NCI-H446 treated with DMSO at 0.1 percent for 48 hours (cell line): ENCODE results near the gene S100A3.

Experiments
- DNase-seq: peaks from one replicate; lab custom pipeline; 2025; lab: John Stamatoyannopoulos, UW

S100A3 gene

GRCh38 chr1:153547560-153548551 lies 1.2 kb downstream of the S100A3 start:
- no peak for DNase-seq

GRCh38 chr1:153546796-153547559 lies 2.1 kb downstream of the S100A3 start:
- DNase-seq: no peak

- no peak for DNase-seq
Observed at GRCh38 chr1:153546371-153546770, 2.7 kb downstream of the S100A3 start.

- DNase-seq: peak; percentile 95
Observed at GRCh38 chr1:153545067-153546055, 3.7 kb downstream of the S100A3 start, which contains the start of gene S100A4. TSS of gene S100A4 (minus strand) at chr1:153545806. CDS start at chr1:153544794, 1,012 bp downstream.

GRCh38 chr1:153544453-153545066 lies 4.5 kb downstream of the S100A3 start:
- DNase-seq: no peak

- no peak for DNase-seq
Observed at GRCh38 chr1:153543736-153544135, 5.3 kb downstream of the S100A3 start.

GRCh38 chr1:153542956-153543711 lies 5.9 kb downstream of the S100A3 start:
- no peak for DNase-seq

- no peak for DNase-seq
Observed at GRCh38 chr1:153541641-153542590, 7.1 kb downstream of the S100A3 start.

- DNase-seq: peak; percentile 88
Observed at GRCh38 chr1:153540394-153541361, 8.4 kb downstream of the S100A3 start, which contains the start of gene S100A5. TSS of gene S100A5 (minus strand) at chr1:153540934. CDS start at chr1:153540191, 743 bp downstream.

- DNase-seq: no peak
Observed at GRCh38 chr1:153539395-153540093, 9.5 kb downstream of the S100A3 start.

GRCh38 chr1:153538315-153538821 lies 10.7 kb downstream of the S100A3 start:
- no peak for DNase-seq

GRCh38 chr1:153537376-153537730 lies 11.7 kb downstream of the S100A3 start:
- no peak for DNase-seq

- no peak for DNase-seq
Observed at GRCh38 chr1:153536671-153537375, 12.2 kb downstream of the S100A3 start.

- no peak for DNase-seq
Observed at GRCh38 chr1:153536012-153536670, 12.9 kb downstream of the S100A3 start.

GRCh38 chr1:153535242-153536011 lies 13.6 kb downstream of the S100A3 start, which contains the start of gene S100A6:
TSS of gene S100A6 (minus strand) at chr1:153535991. CDS start at chr1:153535339, 652 bp downstream.
- DNase-seq: no peak
